Parathyroid adenoma (tissue), 2 donors: ENCODE measurements around the gene DSCAM.

Experiments used
- H2AFZ ChIP-seq: fragments of 300-600 bp; sonication (generic); one replicate; pipeline ENCODE4 v1.7.0; 2017; ENCODE audit warnings: antibody characterized with exemption, mild to moderate bottlenecking
- H3K27ac ChIP-seq: fragments of 300-600 bp; sonication (generic); one replicate; pipeline ENCODE4 v1.7.0; 2017
- H3K27me3 ChIP-seq: fragments of 300-600 bp; sonication (generic); one replicate; pipeline ENCODE4 v1.7.0; 2017; ENCODE audit warnings: low read length; ENCODE audit not compliant: control insufficient read depth, insufficient read depth
- H3K36me3 ChIP-seq: fragments of 300-600 bp; sonication (generic); one replicate; pipeline ENCODE4 v1.7.0; 2017; ENCODE audit warnings: low read length; ENCODE audit not compliant: control insufficient read depth, insufficient read depth
- H3K4me1 ChIP-seq: fragments of 300-600 bp; sonication (generic); one replicate; pipeline ENCODE4 v1.7.0; 2017; ENCODE audit warnings: control low read depth
- H3K4me2 ChIP-seq: fragments of 300-600 bp; sonication (generic); one replicate; pipeline ENCODE4 v1.7.0; 2017; ENCODE audit warnings: low read length
- H3K4me3 ChIP-seq: fragments of 300-600 bp; sonication (generic); one replicate; pipeline ENCODE4 v1.7.0; 2017; ENCODE audit warnings: low read depth, low read length
- H3K79me2 ChIP-seq: fragments of 300-600 bp; sonication (generic); one replicate; pipeline ENCODE4 v1.7.0; 2017; ENCODE audit warnings: control low read depth
- H3K9ac ChIP-seq: fragments of 300-600 bp; sonication (generic); one replicate; pipeline ENCODE4 v1.7.0; 2017; ENCODE audit warnings: mild to moderate bottlenecking
- H3K9me3 ChIP-seq: fragments of 300-600 bp; sonication (generic); one replicate; pipeline ENCODE4 v1.7.0; 2017; ENCODE audit warnings: low read length; ENCODE audit not compliant: control insufficient read depth
- TF ChIP-seq, protein P1 (sequence below): fragments of 300-600 bp; sonication (generic); IDR thresholded peaks from one replicate; pipeline ENCODE4 v1.7.0; 2017; ENCODE audit warnings: antibody characterized with exemption, mild to moderate bottlenecking
- donor health status: primary hyperparathyroidism.

The DSCAM gene

DNA sequence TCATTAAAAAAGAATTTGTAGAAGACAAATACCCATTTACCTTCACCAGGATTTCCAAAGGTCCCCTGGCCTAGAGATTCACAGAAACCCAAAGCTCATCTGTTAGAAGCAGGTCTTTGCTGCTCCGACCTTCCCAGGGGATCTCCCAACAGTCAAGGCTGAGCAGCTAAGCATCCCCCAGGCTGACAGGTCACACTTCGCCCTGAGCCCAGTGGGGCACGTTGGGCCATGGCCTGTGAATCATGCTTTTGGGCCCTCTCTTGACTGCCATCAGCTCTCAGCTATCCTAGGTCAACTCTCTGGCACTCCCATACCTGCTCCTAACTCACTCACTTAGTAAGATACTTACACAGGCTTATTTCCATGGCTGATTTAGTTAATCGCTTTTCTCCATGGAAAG, 157.7 kb downstream of the DSCAM start:
- Histone ChIP-seq H3K9me3 (no peaks in the 10 kb centered on the region), H3K4me2 (no peak overlapping the region), H3K36me3 (no peaks in the 10 kb centered on the region), H3K9ac (no peak overlapping the region), H3K4me1 (no peaks in the 10 kb centered on the region), H3K4me3 (no peak overlapping the region), H2AFZ (no peak overlapping the region), H3K79me2 (no peaks in the 10 kb centered on the region), H3K27ac (no peak overlapping the region), H3K27me3 (no peaks in the 10 kb centered on the region)
- TF ChIP-seq, protein P1, sequence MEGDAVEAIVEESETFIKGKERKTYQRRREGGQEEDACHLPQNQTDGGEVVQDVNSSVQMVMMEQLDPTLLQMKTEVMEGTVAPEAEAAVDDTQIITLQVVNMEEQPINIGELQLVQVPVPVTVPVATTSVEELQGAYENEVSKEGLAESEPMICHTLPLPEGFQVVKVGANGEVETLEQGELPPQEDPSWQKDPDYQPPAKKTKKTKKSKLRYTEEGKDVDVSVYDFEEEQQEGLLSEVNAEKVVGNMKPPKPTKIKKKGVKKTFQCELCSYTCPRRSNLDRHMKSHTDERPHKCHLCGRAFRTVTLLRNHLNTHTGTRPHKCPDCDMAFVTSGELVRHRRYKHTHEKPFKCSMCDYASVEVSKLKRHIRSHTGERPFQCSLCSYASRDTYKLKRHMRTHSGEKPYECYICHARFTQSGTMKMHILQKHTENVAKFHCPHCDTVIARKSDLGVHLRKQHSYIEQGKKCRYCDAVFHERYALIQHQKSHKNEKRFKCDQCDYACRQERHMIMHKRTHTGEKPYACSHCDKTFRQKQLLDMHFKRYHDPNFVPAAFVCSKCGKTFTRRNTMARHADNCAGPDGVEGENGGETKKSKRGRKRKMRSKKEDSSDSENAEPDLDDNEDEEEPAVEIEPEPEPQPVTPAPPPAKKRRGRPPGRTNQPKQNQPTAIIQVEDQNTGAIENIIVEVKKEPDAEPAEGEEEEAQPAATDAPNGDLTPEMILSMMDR: no peak

DNA sequence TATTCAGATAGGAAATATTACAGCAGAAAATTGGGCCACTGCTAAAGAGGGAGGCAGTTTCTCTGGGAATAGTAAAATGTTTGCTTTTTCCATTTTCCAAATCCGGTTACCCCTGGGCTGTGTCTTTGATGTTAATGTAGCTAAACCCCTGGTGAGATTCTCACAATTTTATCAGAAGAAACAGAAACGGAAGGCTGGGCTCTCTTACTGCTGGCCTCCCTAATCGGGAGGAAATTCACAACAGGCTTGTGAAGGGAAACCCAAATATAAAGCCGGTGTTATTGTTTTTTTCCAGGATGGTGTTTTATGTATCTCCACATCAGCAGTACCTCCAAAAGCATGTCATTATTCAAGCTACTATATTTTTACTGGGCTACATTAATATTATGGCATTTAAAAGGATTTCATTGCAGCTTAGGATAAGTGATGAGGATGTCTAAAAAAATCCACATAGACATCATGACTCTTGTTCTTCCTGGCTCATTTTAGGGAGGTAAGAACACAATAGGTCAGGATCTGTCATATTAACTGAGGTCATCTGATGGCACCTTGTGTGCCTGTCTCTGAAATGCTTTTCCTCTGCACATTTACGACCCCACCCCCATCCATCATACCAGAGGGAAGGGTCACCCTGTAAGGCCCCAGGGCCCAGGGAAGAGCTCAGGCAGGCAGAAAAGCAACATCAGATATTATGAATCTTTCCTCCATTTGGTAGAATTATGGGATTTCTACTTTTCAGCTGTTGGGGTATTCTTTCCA, 158.7 kb downstream of the DSCAM start:
- Histone ChIP-seq H3K4me1 (no peaks in the 10 kb centered on the region), H2AFZ (no peak overlapping the region), H3K79me2 (no peaks in the 10 kb centered on the region), H3K4me2 (no peak overlapping the region), H3K9ac (no peak overlapping the region), H3K4me3 (no peak overlapping the region), H3K36me3 (no peaks in the 10 kb centered on the region), H3K27ac (no peak overlapping the region), H3K27me3 (no peaks in the 10 kb centered on the region), H3K9me3 (no peaks in the 10 kb centered on the region)
- TF ChIP-seq, protein P1: no peak

DNA sequence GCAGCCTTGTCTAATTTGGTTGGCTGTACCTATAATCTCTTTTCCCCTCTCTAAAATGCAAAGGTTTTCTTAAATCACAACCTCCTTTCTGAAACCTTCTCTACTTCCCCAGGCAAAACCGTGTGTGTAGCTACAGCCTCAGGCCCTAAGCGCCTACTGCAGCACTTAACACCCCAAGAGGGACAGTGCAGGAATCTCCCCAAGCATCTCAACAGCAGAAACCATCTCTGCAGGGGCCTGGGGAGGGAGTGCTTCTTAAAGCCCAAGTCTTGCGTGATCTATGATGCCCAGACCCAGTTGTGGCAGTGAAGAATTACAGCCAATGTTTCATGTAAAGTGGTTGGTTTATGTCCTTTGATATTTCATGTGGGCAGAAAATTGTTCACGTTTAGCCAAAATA, 159.3 kb downstream of the DSCAM start:
- Histone ChIP-seq H3K4me3 (no peak overlapping the region), H3K9ac (no peak overlapping the region), H2AFZ (no peak overlapping the region), H3K27me3 (no peaks in the 10 kb centered on the region), H3K4me1 (no peaks in the 10 kb centered on the region), H3K79me2 (no peaks in the 10 kb centered on the region), H3K4me2 (no peak overlapping the region), H3K9me3 (no peaks in the 10 kb centered on the region), H3K27ac (no peak overlapping the region), H3K36me3 (no peaks in the 10 kb centered on the region)
- TF ChIP-seq, protein P1: no peak

DNA sequence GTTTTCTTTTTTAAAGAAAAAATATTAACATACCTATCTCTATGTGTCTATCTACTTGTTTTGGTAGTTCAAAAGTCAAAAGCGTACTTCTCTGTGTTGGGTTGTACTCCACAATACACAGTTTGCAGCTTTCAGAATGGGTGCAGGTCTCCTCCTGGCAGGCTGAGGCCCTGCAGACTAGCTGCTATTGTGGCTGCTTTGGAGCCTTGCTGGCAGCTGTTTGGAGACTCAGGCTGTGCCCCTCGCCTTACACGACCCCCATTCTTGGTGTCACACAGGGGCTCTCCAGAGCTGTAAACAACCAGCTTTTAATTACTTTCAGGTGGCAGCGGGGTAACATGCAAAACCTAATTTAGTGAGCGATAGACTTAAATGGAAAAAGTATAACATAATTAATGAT, 160.4 kb downstream of the DSCAM start:
- no peak overlapping the region for H3K4me2 ChIP-seq
- H3K4me1 ChIP-seq: no peaks in the 10 kb centered on the region
- H2AFZ ChIP-seq: no peak overlapping the region
- no peaks in the 10 kb centered on the region for H3K79me2 ChIP-seq
- H3K9me3 ChIP-seq: no peaks in the 10 kb centered on the region
- H3K27ac ChIP-seq: no peak overlapping the region
- no peaks in the 10 kb centered on the region for H3K36me3 ChIP-seq
- no peak overlapping the region for H3K4me3 ChIP-seq
- TF ChIP-seq, protein P1: no peak
- H3K27me3 ChIP-seq: no peaks in the 10 kb centered on the region
- no peak overlapping the region for H3K9ac ChIP-seq

DNA sequence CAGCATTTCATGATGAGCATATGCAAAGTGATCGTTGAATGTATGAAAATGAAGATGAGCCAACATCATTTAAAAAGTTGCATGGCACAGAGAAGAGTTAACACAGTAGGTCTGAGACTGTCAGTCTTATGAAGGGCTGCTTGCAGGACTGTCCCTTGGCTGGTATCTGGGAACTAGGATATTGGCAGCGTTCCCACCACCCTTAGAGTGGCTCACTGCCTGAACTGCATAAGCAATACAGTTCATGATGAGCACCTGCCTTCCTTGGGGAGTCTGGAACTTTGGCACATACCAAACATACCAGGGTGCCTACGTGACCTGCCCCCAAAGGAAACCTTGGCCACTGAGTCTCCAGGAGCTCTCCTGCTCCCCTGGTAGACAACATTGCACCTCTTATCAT, 161.8 kb downstream of the DSCAM start:
- H3K4me3 ChIP-seq: no peak overlapping the region
- no peak overlapping the region for H2AFZ ChIP-seq
- H3K4me2 ChIP-seq: no peak overlapping the region
- no peak overlapping the region for H3K9ac ChIP-seq
- TF ChIP-seq, protein P1: no peak
- no peaks in the 10 kb centered on the region for H3K27me3 ChIP-seq
- H3K9me3 ChIP-seq: no peaks in the 10 kb centered on the region
- H3K36me3 ChIP-seq: no peaks in the 10 kb centered on the region
- H3K4me1 ChIP-seq: no peaks in the 10 kb centered on the region
- no peak overlapping the region for H3K27ac ChIP-seq
- no peaks in the 10 kb centered on the region for H3K79me2 ChIP-seq
